Hematopoietic multipotent progenitor cell (in vitro differentiated cells): ENCODE data around the gene CCR5. TPM values are rescaled to one million over a fixed set of nuclear protein-coding genes. Genes with fewer than 3 reads are reported as not detected.

Experiments
- DNase-seq, 3 donors: peaks; one replicate each; pipeline ENCODE4 v3.0.0-alpha.2; 2011 to 2015; ENCODE audit warnings: low read depth in 2 of 3, low spot score in 2 of 3
- total RNA-seq: library from RNA; depleted of rRNA; stranded (reverse); fragments of >200 nt; gene quantifications from one replicate; pipeline ENCODE4 v1.2.3, GENCODE V29; 2012

The CCR5 gene
- total RNA-seq, 1 donor, result under 0.01 TPM

- DNase-seq, result no peak
Observed at GRCh38 chr3:46405301-46406019, 34.7 kb downstream of the CCR5 start.

GRCh38 chr3:46406443-46406787 lies 35.7 kb downstream of the CCR5 start:
- DNase-seq, result peak in 1 of 3 donors; percentile 39

DNA sequence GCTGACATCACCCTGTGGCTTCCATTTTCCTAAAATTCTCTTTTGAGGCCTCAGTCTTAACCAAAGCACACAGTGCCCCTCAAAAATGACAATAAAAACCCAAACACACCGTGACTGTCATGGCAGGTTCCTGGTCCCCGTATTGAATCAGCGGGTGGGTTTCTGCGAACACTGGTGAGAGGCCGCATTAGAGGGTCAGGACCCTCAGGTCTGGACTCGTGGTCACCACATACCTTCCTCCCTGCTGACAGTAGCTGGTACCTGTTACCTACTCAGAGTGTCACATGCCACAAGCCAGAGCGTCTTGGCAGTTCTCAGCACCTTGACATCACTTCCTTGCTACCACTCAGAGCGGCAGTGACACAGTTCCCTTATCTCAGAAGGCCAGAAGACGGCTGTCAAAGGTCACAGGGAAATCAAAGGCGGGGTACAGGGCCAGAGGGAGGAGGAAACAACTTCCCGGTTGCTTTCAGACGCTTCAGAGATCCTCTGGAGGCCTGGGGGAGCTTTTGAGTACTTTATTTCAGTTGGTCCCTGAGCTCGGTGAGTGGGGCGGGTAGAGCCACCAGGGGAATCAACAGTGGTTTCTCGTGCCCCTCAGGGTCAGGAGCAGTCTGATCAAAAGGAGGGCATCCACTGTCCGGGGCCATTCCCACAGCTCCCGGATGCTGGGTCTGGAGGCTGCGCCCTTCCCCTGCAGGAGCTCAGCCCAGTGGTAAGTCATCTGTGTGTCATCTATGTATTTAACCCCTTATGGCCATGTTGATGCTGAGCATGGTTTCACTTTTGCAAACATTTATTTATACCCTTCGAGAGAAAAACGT lies 36.3 kb downstream of the CCR5 start, which contains the start of the genes CCR5AS and CCRL2:
TSS of gene CCR5AS (minus strand) at position 279 of the 824 bp plus-strand sequence.
TSS of gene CCRL2 (plus strand) at position 472 of the 824 bp plus-strand sequence. CDS start 821 bp downstream, outside the sequence.
- DNase-seq, result peak in 2 of 3 donors; percentile 88

- DNase-seq, result no peak
Observed at GRCh38 chr3:46407970-46408369, 37.2 kb downstream of the CCR5 start.

- DNase-seq, result no peak
Observed at GRCh38 chr3:46408853-46409252, 38.1 kb downstream of the CCR5 start.

- DNase-seq, result no peak
Observed at GRCh38 chr3:46409739-46410489, 39.2 kb downstream of the CCR5 start.

GRCh38 chr3:46410669-46411068 lies 39.9 kb downstream of the CCR5 start:
- no peak for DNase-seq

DNA sequence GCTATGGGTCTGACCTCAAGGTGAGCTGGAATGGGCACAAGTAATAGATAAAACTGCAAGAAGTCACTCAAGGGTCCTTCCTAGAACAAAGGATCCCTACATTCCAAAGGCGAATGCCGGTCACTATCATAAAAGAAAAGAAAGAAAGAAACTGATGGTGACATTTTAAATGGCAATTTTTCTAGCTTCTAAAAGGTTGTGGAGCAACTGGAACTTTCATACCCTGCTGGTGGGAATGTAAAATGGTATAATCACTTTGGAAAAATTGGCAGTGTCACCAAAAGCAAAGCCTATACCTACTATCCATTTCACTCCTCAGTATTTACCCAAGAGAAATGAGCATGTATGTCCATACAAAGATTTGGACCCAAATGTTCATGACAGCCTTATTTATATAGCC lies 40.5 kb downstream of the CCR5 start:
- DNase-seq, result no peak

DNA sequence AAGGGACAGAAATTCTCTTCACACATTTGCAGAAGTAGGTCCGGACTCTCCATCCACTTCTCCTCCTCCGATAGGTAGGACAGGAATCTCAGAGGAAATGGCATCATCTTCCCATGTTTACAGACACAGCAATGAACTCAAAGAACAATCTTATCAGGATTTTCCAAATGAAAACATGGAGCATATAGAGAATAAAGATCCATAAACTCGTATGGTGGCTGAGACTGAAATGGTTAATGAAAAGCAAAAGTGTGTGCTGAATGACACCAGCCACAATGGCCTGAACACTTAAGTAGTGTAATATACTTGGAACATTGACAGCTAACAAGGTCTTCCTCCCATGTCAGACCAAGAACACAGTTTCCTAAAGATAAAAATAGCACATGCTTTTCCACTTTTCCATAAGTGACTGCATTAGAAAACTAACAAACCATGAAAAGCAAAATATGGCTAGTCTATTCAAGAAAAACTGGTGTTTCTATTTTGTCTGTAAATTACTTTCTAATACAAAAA lies 42.1 kb downstream of the CCR5 start:
- DNase-seq, result no peak

- no peak for DNase-seq
Observed at GRCh38 chr3:46413951-46414350, 43.2 kb downstream of the CCR5 start.

GRCh38 chr3:46414739-46415138 lies 44.0 kb downstream of the CCR5 start:
- no peak for DNase-seq

GRCh38 chr3:46416125-46416810 lies 45.5 kb downstream of the CCR5 start:
- DNase-seq, result peak in 1 of 3 donors; percentile 41

- DNase-seq, result no peak
Observed at GRCh38 chr3:46416811-46417510, 46.2 kb downstream of the CCR5 start.

- no peak for DNase-seq
Observed at GRCh38 chr3:46417841-46418611, 47.3 kb downstream of the CCR5 start.

- DNase-seq, result no peak
Observed at GRCh38 chr3:46419816-46420215, 49.1 kb downstream of the CCR5 start.

DNA sequence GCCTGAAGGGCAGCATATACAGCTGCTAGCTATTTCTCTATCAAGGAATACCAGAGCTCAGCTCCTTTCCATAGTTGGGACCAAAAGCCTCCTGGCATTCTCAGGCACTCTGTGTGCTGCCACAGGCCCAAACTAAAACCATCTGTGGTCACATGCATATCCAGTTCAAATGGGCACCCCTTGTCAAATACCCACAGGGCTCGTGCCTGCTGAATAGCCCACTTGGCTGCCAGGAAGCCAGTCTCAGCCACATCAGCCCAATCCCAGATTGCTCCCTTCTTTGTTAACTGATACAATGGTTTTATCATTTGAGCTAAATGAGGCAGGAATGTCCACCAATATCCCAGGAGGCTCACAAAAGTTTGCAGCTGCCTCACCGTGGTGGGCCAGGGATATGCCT lies 50.2 kb downstream of the CCR5 start:
- DNase-seq, result no peak

DNA sequence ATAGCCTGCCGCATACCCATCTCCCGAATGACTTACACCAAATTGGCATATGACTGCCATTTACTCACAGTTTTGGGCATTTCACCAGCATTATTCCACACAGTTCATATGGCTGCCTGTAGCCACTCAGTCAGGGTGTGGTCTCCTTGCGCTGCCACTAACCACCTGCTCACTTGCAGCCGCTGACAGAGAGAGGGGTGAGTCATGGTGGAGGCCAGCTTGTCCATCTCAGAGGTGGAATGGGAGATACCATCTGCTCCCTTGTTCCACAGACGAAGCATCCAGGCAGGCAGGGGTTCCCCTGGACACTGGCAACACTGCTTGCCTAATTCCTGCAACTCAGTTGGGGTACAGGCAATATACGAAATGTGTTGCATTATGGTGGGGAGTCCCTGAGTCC lies 51.9 kb downstream of the CCR5 start:
- DNase-seq, result no peak

DNA sequence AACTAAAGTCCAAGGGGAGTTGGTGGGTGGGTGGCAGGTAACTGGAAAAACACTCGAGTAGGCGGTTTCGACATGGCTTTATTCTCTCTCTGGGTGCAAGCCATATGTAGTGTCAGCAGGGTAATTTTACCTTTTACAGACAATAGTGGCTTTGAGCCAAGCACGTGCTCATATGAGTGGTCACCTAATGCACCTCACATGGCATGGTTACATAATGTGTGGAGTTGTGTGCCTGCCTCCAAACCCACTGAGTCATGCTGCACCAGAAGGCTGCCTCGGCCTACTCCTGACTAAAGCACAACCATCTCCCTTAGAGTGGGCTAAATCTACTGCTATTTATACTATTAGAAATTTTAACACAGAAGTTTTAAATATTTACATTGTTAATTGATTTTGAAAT lies 52.8 kb downstream of the CCR5 start:
- no peak for DNase-seq
